Ascending aorta (tissue), 2 donors: ENCODE results near the gene NOL4L. TPM values are rescaled to one million over a fixed set of nuclear protein-coding genes. Genes with fewer than 3 reads are reported as not detected.

ENCODE experiments used
- DNase-seq, 2 donors: peaks; one replicate each; pipeline ENCODE4 v3.0.0-alpha.2; 2019; ENCODE audit warnings: low spot score in 2 of 2
- H3K27ac ChIP-seq, 2 donors: fragments of 200-600 bp; sonication (generic); one replicate each; pipeline ENCODE4 v1.5.1; 2016 to 2017; ENCODE audit warnings: mild to moderate bottlenecking in 1 of 2
- H3K27me3 ChIP-seq: fragments of 200-600 bp; sonication (generic); one replicate; pipeline ENCODE4 v1.5.1; 2017
- H3K36me3 ChIP-seq, 2 donors: fragments of 200-600 bp; sonication (generic); one replicate each; pipeline ENCODE4 v1.5.1; 2016
- H3K4me1 ChIP-seq, 2 donors: fragments of 200-600 bp; sonication (generic); one replicate each; pipeline ENCODE4 v1.5.1; 2016 to 2017; ENCODE audit warnings: mild to moderate bottlenecking in 1 of 2
- H3K4me3 ChIP-seq, 2 donors: fragments of 200-600 bp; sonication (generic); one replicate each; pipeline ENCODE4 v1.5.1; 2016 to 2017; ENCODE audit warnings: mild to moderate bottlenecking in 1 of 2
- H3K9me3 ChIP-seq, 2 donors: fragments of 200-600 bp; sonication (generic); one replicate each; pipeline ENCODE4 v1.5.1; 2016
- intact Hi-C: fragments of 100-400 bp; cut with DNase I; formaldehyde crosslinking; loops from one replicate; pipeline ENCODE4 v1.15.1; 2023
- total RNA-seq: library from RNA; depleted of rRNA; stranded (reverse); fragments of >200 nt; gene quantifications from one replicate; pipeline ENCODE4 v1.1.0, GENCODE V29; 2016
- TF ChIP-seq, protein P1 (sequence below), 3 experiments: fragments of 200-600 bp in 2 of 3; fragments of 450-650 bp in 1 of 3; sonication (generic) in 2 of 3; IDR thresholded peaks; one replicate each; pipeline ENCODE4 v1.5.1; 2016 to 2019; ENCODE audit warnings: antibody characterized with exemption in 3 of 3, mild to moderate bottlenecking in 1 of 3, moderate library complexity in 1 of 3

Gene NOL4L
- total RNA-seq, 1 donor from 2014 or later, result 19.8 TPM

DNA sequence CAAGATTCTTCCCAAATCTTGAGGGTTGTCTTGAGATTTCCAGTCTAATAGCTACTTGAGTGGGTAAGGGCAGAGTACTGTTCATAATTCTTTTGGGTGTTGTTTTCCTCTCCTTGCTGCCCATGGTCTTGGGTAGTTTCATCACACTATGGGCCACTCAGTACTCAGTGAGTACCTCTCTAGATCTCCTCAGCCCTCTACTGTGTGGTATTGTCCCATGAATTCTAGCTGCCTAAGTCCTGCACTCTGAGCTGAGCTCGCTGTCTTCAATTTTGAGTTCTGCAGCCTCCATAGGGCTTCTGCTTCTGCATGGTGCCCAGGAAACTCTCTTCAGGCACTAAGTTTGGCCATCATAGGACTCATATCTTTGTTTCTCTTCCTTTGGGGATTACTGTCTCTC lies 184.7 kb downstream of the NOL4L start:
- H3K9me3 ChIP-seq, result no peaks in the 10 kb centered on the region
- H3K4me1 ChIP-seq, result no peaks in the 10 kb centered on the region
- DNase-seq, result no peak
- H3K27ac ChIP-seq, result no peak overlapping the region
- no peak overlapping the region for H3K4me3 ChIP-seq
- intact Hi-C loops, result no loop called here
- TF ChIP-seq, protein P1, sequence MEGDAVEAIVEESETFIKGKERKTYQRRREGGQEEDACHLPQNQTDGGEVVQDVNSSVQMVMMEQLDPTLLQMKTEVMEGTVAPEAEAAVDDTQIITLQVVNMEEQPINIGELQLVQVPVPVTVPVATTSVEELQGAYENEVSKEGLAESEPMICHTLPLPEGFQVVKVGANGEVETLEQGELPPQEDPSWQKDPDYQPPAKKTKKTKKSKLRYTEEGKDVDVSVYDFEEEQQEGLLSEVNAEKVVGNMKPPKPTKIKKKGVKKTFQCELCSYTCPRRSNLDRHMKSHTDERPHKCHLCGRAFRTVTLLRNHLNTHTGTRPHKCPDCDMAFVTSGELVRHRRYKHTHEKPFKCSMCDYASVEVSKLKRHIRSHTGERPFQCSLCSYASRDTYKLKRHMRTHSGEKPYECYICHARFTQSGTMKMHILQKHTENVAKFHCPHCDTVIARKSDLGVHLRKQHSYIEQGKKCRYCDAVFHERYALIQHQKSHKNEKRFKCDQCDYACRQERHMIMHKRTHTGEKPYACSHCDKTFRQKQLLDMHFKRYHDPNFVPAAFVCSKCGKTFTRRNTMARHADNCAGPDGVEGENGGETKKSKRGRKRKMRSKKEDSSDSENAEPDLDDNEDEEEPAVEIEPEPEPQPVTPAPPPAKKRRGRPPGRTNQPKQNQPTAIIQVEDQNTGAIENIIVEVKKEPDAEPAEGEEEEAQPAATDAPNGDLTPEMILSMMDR (IDR thresholded peaks at IDR 0.05), result no peak
- H3K27me3 ChIP-seq, result no peaks in the 10 kb centered on the region
- no peaks in the 10 kb centered on the region for H3K36me3 ChIP-seq

DNA sequence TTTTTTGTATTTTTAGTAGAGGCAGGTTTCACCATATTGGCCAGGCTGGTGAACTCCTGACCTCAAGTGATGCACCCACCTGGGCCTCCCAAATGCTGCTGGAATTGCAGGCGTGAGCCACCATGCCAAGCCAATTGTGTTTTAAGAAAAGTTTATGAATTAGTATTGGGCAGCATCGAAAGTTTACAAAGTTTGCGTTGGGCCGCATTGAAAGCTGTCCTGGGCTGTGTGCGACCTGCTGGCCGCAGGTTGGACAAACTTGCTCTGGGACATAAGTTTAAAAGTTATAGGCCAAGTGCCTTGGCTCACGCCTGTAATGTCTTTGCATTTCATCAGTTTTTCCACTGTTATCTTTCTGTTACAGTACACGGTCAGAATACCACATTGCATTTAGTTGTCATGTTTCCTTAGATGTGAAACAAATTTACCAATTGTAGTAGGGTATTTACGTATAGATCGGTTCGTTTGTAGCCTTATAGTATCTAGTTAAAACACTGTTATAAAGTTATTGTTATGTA lies 187.5 kb downstream of the NOL4L start:
- H3K9me3 ChIP-seq, result peaks cover 0 to 2% of the 10 kb centered on the region in 2 donors
- H3K27ac ChIP-seq, result no peak overlapping the region
- peaks cover 0 to 18% of the 10 kb centered on the region in 2 donors for H3K36me3 ChIP-seq
- H3K4me1 ChIP-seq, result no peaks in the 10 kb centered on the region
- no peak for DNase-seq
- intact Hi-C loops, result no loop called here
- no peak overlapping the region for H3K4me3 ChIP-seq
- no peaks in the 10 kb centered on the region for H3K27me3 ChIP-seq
- TF ChIP-seq, protein P1 (IDR thresholded peaks at IDR 0.05), result no peak

DNA sequence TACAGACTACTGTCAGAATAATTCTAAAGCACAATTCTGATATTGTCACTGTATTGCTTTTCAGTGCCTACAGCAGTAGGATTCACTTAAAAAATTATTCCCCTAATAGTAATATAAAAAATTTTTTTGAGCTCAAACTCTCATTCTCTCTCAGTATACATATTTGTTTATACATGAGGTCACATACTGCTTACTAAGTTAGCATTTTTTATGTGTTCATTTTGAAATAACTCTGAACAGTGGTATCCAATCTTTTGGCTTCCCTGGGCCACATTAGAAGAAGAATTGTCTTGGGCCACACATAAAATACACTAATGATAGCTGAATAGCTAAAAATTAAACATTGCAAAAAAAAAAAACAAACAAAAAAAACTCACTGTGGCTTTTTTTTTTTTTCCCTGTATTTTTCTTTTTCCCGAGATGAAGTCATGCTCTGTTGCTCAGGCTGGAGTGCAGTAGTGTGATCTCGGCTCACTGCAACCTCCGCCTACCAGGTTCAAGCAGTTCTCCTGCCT lies 188.4 kb downstream of the NOL4L start:
- no peak overlapping the region for H3K4me3 ChIP-seq
- TF ChIP-seq, protein P1 (IDR thresholded peaks at IDR 0.05), result no peak
- H3K27ac ChIP-seq, result no peak overlapping the region
- intact Hi-C loops, result no loop called here
- no peaks in the 10 kb centered on the region for H3K4me1 ChIP-seq
- peaks cover 0 to 2% of the 10 kb centered on the region in 2 donors for H3K9me3 ChIP-seq
- peaks cover 0 to 18% of the 10 kb centered on the region in 2 donors for H3K36me3 ChIP-seq
- DNase-seq, result no peak
- H3K27me3 ChIP-seq, result no peaks in the 10 kb centered on the region

DNA sequence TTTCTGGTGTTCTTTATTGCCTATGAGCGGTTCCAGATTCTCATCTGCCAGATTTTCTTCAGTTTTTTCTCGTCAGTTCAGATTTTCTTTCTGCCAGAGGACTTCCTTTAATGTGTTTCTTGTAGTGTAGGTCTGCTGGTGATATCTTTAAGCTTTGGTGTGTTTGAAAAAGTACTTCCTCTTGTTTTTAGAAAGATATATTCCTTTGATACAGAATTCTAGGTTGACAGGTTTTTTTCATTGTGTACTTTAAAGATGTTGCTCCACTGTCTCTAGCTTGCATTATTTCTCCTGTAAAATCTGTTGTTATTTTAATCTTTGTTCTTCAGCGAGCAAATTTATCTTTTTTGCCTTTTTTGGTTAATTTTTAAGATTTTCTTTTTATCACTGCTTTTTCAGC lies 190.1 kb downstream of the NOL4L start:
- no peak for DNase-seq
- Histone ChIP-seq H3K4me1 (no peaks in the 10 kb centered on the region), H3K27ac (no peak overlapping the region), H3K36me3 (peaks cover 0 to 30% of the 10 kb centered on the region in 2 donors), H3K9me3 (peaks cover 0 to 2% of the 10 kb centered on the region in 2 donors), H3K4me3 (no peak overlapping the region), H3K27me3 (no peaks in the 10 kb centered on the region)
- intact Hi-C loops, result no loop called here
- TF ChIP-seq, protein P1 (IDR thresholded peaks at IDR 0.05), result no peak

Other genes with a start within 250 kb of the NOL4L start
- gene ASXL1, start 227.0 kb downstream of the NOL4L start, total RNA-seq, result 37.4 TPM
- not detected for gene C20orf203, start 88.6 kb upstream of the NOL4L start, total RNA-seq
- 90.3 TPM for gene COMMD7, start 158.1 kb upstream of the NOL4L start, total RNA-seq
- gene DNMT3B, start 177.1 kb upstream of the NOL4L start, total RNA-seq, result 0.75 TPM
- gene MAPRE1, start 234.6 kb upstream of the NOL4L start, total RNA-seq, result 49.0 TPM